CD8-positive, alpha-beta memory T cell (primary cell): Measurements from ENCODE around the gene GALNT4. TPM values are rescaled to one million over a fixed set of nuclear protein-coding genes. Genes with fewer than 3 reads are reported as not detected.

Source experiments
- CTCF ChIA-PET: fragments of 350-600 bp; sonication (Branson Sonifier 250); formaldehyde crosslinking; loops from one replicate; lab custom pipeline; 2021; ENCODE audit warnings: antibody characterized with exemption; lab: Charles Lee
- POLR2A ChIA-PET: fragments of 350-600 bp; sonication (Branson Sonifier 250); formaldehyde crosslinking; loops from one replicate; lab custom pipeline; 2021; ENCODE audit warnings: antibody characterized with exemption; lab: Charles Lee
- DNase-seq, 5 donors: peaks; one replicate each; pipeline versions ENCODE4 v3.0.0 to v3.0.0-alpha.2; 2020 to 2022; ENCODE audit warnings: mixed read lengths in 1 of 5
- H3K27ac ChIP-seq: one replicate; pipeline ENCODE4 v1.7.0; 2013; ENCODE audit warnings: low read depth, mild to moderate bottlenecking, low read length, moderate library complexity
- H3K27me3 ChIP-seq: 2 replicates; pipeline ENCODE4 v1.7.0; 2013; ENCODE audit warnings: low read length, mild to moderate bottlenecking; ENCODE audit not compliant: insufficient read depth, poor library complexity, severe bottlenecking
- H3K36me3 ChIP-seq: 2 replicates; pipeline ENCODE4 v1.7.0; 2013; ENCODE audit warnings: mild to moderate bottlenecking, low read length, moderate library complexity; ENCODE audit not compliant: insufficient read depth
- H3K4me1 ChIP-seq: 2 replicates; pipeline ENCODE4 v1.7.0; 2013; ENCODE audit warnings: mild to moderate bottlenecking, low read length, moderate library complexity; ENCODE audit not compliant: insufficient read depth
- H3K4me3 ChIP-seq: 2 replicates; pipeline ENCODE4 v1.7.0; 2013; ENCODE audit warnings: mild to moderate bottlenecking, low read length
- H3K9me3 ChIP-seq: 2 replicates; pipeline ENCODE4 v1.7.0; 2013; ENCODE audit warnings: mild to moderate bottlenecking, low read length
- H3K27ac Mint-ChIP-seq, 8 donors: one replicate each; pipeline ENCODE4 v1.8.0; 2020 to 2021; ENCODE audit warnings: mixed read lengths in 8 of 8, mild to moderate bottlenecking in 6 of 8, inconsistent platforms in 3 of 8, moderate library complexity in 3 of 8
- H3K27me3 Mint-ChIP-seq, 2 donors: one replicate each; pipeline ENCODE4 v1.8.0; 2020 to 2021; ENCODE audit warnings: mixed read lengths in 2 of 2, mild to moderate bottlenecking in 1 of 2, moderate library complexity in 1 of 2
- H3K36me3 Mint-ChIP-seq, 3 donors: one replicate each; pipeline ENCODE4 v1.8.0; 2020 to 2021; ENCODE audit warnings: mixed read lengths in 3 of 3, inconsistent platforms in 1 of 3, mild to moderate bottlenecking in 1 of 3
- H3K4me1 Mint-ChIP-seq, 3 donors: one replicate each; pipeline ENCODE4 v1.8.0; 2020 to 2021; ENCODE audit warnings: mixed read lengths in 3 of 3, inconsistent platforms in 1 of 3, mild to moderate bottlenecking in 1 of 3
- H3K4me3 Mint-ChIP-seq, 7 donors: one replicate each; pipeline ENCODE4 v1.8.0; 2020 to 2021; ENCODE audit warnings: mixed read lengths in 7 of 7, mild to moderate bottlenecking in 6 of 7, moderate library complexity in 4 of 7, inconsistent platforms in 2 of 7
- H3K9me3 Mint-ChIP-seq, 5 donors: one replicate each; pipeline ENCODE4 v1.8.0; 2020 to 2022; ENCODE audit warnings: mixed read lengths in 5 of 5, mild to moderate bottlenecking in 3 of 5, moderate library complexity in 2 of 5, inconsistent platforms in 1 of 5
- polyA plus RNA-seq: library from polyadenylated mRNA; unstranded; fragments of 300-500 nt; fragmentation: Illumina TruSeq; gene quantifications from one replicate; pipeline ENCODE4 v1.2.3, GENCODE V29; 2021
- total RNA-seq, 2 experiments: library from RNA; stranded (reverse); gene quantifications; one replicate each; pipeline ENCODE4 v1.2.3, GENCODE V29; 2021

Gene GALNT4
- total and polyA plus RNA-seq, 3 experiments from 2014 or later, result 5.3 to 6.5 (median 5.8) TPM

- H3K27ac Mint-ChIP-seq, result peak overlapping the region in 4 of 8 donors; percentile 2 to 55 (median 27)
- H3K27me3 Mint-ChIP-seq, result no peaks in the 10 kb centered on the region
- peak overlapping the region in 1 of 7 donors; percentile 39 for H3K4me3 Mint-ChIP-seq
- no peak overlapping the region for H3K27ac ChIP-seq
- H3K36me3 Mint-ChIP-seq, result peaks cover 4 to 16% (median 6%) of the 10 kb centered on the region in 3 donors
- no peak for DNase-seq
- CTCF ChIA-PET, result interaction anchor here (1.5 to 7.7 kb wide), 4 partner anchors 9 to 511 kb away, joined by 3 to 78 read pairs (median 12); no protein-coding TSS in a partner anchor
- peaks cover 15% of the 10 kb centered on the region for H3K4me1 ChIP-seq
- no peaks in the 10 kb centered on the region for H3K9me3 Mint-ChIP-seq
- no peaks in the 10 kb centered on the region for H3K9me3 ChIP-seq
- no peaks in the 10 kb centered on the region for H3K36me3 ChIP-seq
- POLR2A ChIA-PET, result no interaction called here
- H3K4me1 Mint-ChIP-seq, result peaks cover 30 to 37% (median 33%) of the 10 kb centered on the region in 3 donors
- H3K27me3 ChIP-seq, result no peaks in the 10 kb centered on the region
- H3K4me3 ChIP-seq, result no peak overlapping the region
Observed at GRCh38 chr12:89528434-89528833, 3.8 kb upstream of the GALNT4 start.

- H3K4me3 ChIP-seq, result peak within 1 kb of the TSS; percentile 87
- DNase-seq, result peak; percentile 35 to 71 (median 68)
- peaks cover 50 to 61% (median 56%) of the 10 kb centered on the region in 3 donors for H3K4me1 Mint-ChIP-seq
Observed at GRCh38 chr12:89525824-89526770, 1.5 kb upstream of the GALNT4 start, which contains the start of gene POC1B. Gene POC1B, minus strand, starts transcription at chr12:89526047. Its CDS starts 152 bp downstream, at chr12:89525895.

GRCh38 chr12:89525305-89525823 lies 768 bp upstream of the GALNT4 start:
- no peaks in the 10 kb centered on the region for H3K9me3 Mint-ChIP-seq
- H3K27me3 Mint-ChIP-seq, result no peaks in the 10 kb centered on the region
- H3K4me3 Mint-ChIP-seq, result peak overlapping the region; percentile 92 to 99 (median 96)
- peak overlapping the region; percentile 84 for H3K27ac ChIP-seq
- H3K4me1 Mint-ChIP-seq, result peaks cover 54 to 66% (median 64%) of the 10 kb centered on the region in 3 donors
- peak overlapping the region; percentile 87 for H3K4me3 ChIP-seq
- no peaks in the 10 kb centered on the region for H3K27me3 ChIP-seq
- ChIA-PET POLR2A (interaction anchor here (0.6 to 2.3 kb wide), 5 partner anchors 55 to 419 kb away, joined by 3 to 9 read pairs (median 5); partner anchors contain the start of gene ATP2B1), CTCF (interaction anchor here (0.7 to 7.7 kb wide), 16 partner anchors 16 to 583 kb away, joined by 3 to 78 read pairs (median 4); no protein-coding TSS in a partner anchor)
- H3K36me3 ChIP-seq, result no peaks in the 10 kb centered on the region
- H3K4me1 ChIP-seq, result peaks cover 36% of the 10 kb centered on the region
- H3K27ac Mint-ChIP-seq, result peak overlapping the region; percentile 80 to 97 (median 93)
- DNase-seq, result peak; percentile 20 to 66 (median 53)
- peaks cover 8 to 31% (median 9%) of the 10 kb centered on the region in 3 donors for H3K36me3 Mint-ChIP-seq
- no peaks in the 10 kb centered on the region for H3K9me3 ChIP-seq

More at GRCh38 chr12:89525824-89526770, 1.5 kb upstream of the GALNT4 start, which contains the start of gene POC1B:
- Histone ChIP-seq H3K27ac (peak within 1 kb of the TSS; percentile 84), H3K9me3 (no peaks in the 10 kb centered on the region), H3K36me3 (no peaks in the 10 kb centered on the region), H3K4me1 (peaks cover 36% of the 10 kb centered on the region), H3K27me3 (no peaks in the 10 kb centered on the region)
- Mint-ChIP-seq H3K36me3 (peaks cover 8 to 31% (median 9%) of the 10 kb centered on the region in 3 donors), H3K27me3 (no peaks in the 10 kb centered on the region), H3K27ac (peak within 1 kb of the TSS; percentile 89 to 98 (median 95)), H3K4me3 (peak within 1 kb of the TSS; percentile 92 to 99 (median 96)), H3K9me3 (no peaks in the 10 kb centered on the region)
- POLR2A ChIA-PET, result interaction anchor here (0.6 to 2.3 kb wide), 3 partner anchors 58 to 418 kb away, joined by 3 to 9 read pairs (median 6); no protein-coding TSS in a partner anchor
- CTCF ChIA-PET, result interaction anchor here (1.0 to 7.7 kb wide), 9 partner anchors 26 to 509 kb away, joined by 3 to 78 read pairs (median 4); no protein-coding TSS in a partner anchor

- peak in 1 of 5 donors; percentile 7 for DNase-seq
Observed at GRCh38 chr12:89523843-89524540, 604 bp downstream of the GALNT4 start.

GRCh38 chr12:89523393-89523792 lies 1.2 kb downstream of the GALNT4 start:
- ChIA-PET POLR2A (no interaction called here), CTCF (interaction anchor here (0.8 to 7.7 kb wide), 2 partner anchors 47 to 54 kb away, joined by 3 to 78 read pairs; no protein-coding TSS in a partner anchor)
- peak overlapping the region in 6 of 8 donors; percentile 33 to 95 (median 90) for H3K27ac Mint-ChIP-seq
- peaks cover 54 to 73% (median 69%) of the 10 kb centered on the region in 3 donors for H3K4me1 Mint-ChIP-seq
- H3K4me3 Mint-ChIP-seq, result peak overlapping the region; percentile 92 to 99 (median 95)
- no peak for DNase-seq
- H3K9me3 ChIP-seq, result no peaks in the 10 kb centered on the region
- H3K9me3 Mint-ChIP-seq, result no peaks in the 10 kb centered on the region
- no peak overlapping the region for H3K27ac ChIP-seq
- peaks cover 9 to 36% (median 9%) of the 10 kb centered on the region in 3 donors for H3K36me3 Mint-ChIP-seq
- no peaks in the 10 kb centered on the region for H3K27me3 ChIP-seq
- peaks cover 45% of the 10 kb centered on the region for H3K4me1 ChIP-seq
- no peaks in the 10 kb centered on the region for H3K36me3 ChIP-seq
- H3K4me3 ChIP-seq, result peak overlapping the region; percentile 87
- no peaks in the 10 kb centered on the region for H3K27me3 Mint-ChIP-seq

More at GRCh38 chr12:89523843-89524540, 604 bp downstream of the GALNT4 start:
- CTCF ChIA-PET, result interaction anchor here (0.7 to 7.7 kb wide), 21 partner anchors 14 to 584 kb away, joined by 3 to 78 read pairs (median 3); partner anchors contain the start of genes ATP2B1 and DUSP6
- peak overlapping the region; percentile 84 for H3K27ac ChIP-seq
- no peaks in the 10 kb centered on the region for H3K9me3 ChIP-seq
- peaks cover 44% of the 10 kb centered on the region for H3K4me1 ChIP-seq
- peak overlapping the region; percentile 92 to 99 (median 95) for H3K4me3 Mint-ChIP-seq
- H3K4me3 ChIP-seq, result peak overlapping the region; percentile 87
- H3K36me3 Mint-ChIP-seq, result peaks cover 9 to 34% (median 9%) of the 10 kb centered on the region in 3 donors
- H3K4me1 Mint-ChIP-seq, result peaks cover 52 to 70% (median 66%) of the 10 kb centered on the region in 3 donors
- no peaks in the 10 kb centered on the region for H3K9me3 Mint-ChIP-seq
- H3K27me3 Mint-ChIP-seq, result no peaks in the 10 kb centered on the region
- no peaks in the 10 kb centered on the region for H3K27me3 ChIP-seq
- no peaks in the 10 kb centered on the region for H3K36me3 ChIP-seq
- peak overlapping the region; percentile 85 to 98 (median 94) for H3K27ac Mint-ChIP-seq
- POLR2A ChIA-PET, result interaction anchor here (0.7 to 2.3 kb wide), 5 partner anchors 9 to 185 kb away, joined by 3 to 9 read pairs (median 5); partner anchors contain the start of genes ATP2B1 and DUSP6

- peak overlapping the region; percentile 2 to 64 (median 27) for H3K27ac Mint-ChIP-seq
- POLR2A ChIA-PET, result no interaction called here
Observed at GRCh38 chr12:89521364-89522223, 3.0 kb downstream of the GALNT4 start.

More at GRCh38 chr12:89521364-89522223, 3.0 kb downstream of the GALNT4 start:
- Mint-ChIP-seq H3K4me1 (peaks cover 55 to 77% (median 72%) of the 10 kb centered on the region in 3 donors), H3K27me3 (no peaks in the 10 kb centered on the region), H3K4me3 (peak overlapping the region; percentile 61 to 82 (median 71)), H3K9me3 (no peaks in the 10 kb centered on the region), H3K36me3 (peaks cover 9 to 36% (median 11%) of the 10 kb centered on the region in 3 donors)
- CTCF ChIA-PET, result interaction anchor here (1.1 kb wide), 2 partner anchors 9 to 501 kb away, joined by 3 to 4 read pairs; no protein-coding TSS in a partner anchor
- H3K4me1 ChIP-seq, result peaks cover 43% of the 10 kb centered on the region
- no peak overlapping the region for H3K27ac ChIP-seq
- no peaks in the 10 kb centered on the region for H3K27me3 ChIP-seq
- DNase-seq, result no peak
- no peaks in the 10 kb centered on the region for H3K9me3 ChIP-seq
- no peak overlapping the region for H3K4me3 ChIP-seq
- H3K36me3 ChIP-seq, result no peaks in the 10 kb centered on the region
